Suprapubic skin (tissue), 4 donors: ENCODE measurements around the gene EME1. TPM values are rescaled to one million over a fixed set of nuclear protein-coding genes. Genes with fewer than 3 reads are reported as not detected.
"Not testable (repeated sequence)": the region's sequence is repeated elsewhere in the genome, so short reads cannot be mapped to it uniquely, and the experiment has no call there.

Experiments
- DNase-seq, 2 donors: peaks; one replicate each; pipeline ENCODE4 v3.0.0-alpha.2; 2019; ENCODE audit warnings: low spot score in 2 of 2
- H3K27ac ChIP-seq: fragments of 200-600 bp; sonication (generic); one replicate; pipeline ENCODE4 v1.5.1; 2019
- H3K27me3 ChIP-seq: fragments of 200-600 bp; sonication (generic); one replicate; pipeline ENCODE4 v1.5.1; 2019
- H3K36me3 ChIP-seq: fragments of 200-600 bp; sonication (generic); one replicate; pipeline ENCODE4 v1.5.1; 2019
- H3K4me1 ChIP-seq: fragments of 200-600 bp; sonication (generic); one replicate; pipeline ENCODE4 v1.5.1; 2019
- H3K4me3 ChIP-seq: fragments of 200-600 bp; sonication (generic); one replicate; pipeline ENCODE4 v1.5.1; 2019; ENCODE audit warnings: mild to moderate bottlenecking
- H3K9me3 ChIP-seq: fragments of 200-600 bp; sonication (generic); one replicate; pipeline ENCODE4 v1.5.1; 2019
- EP300 ChIP-seq: sonication (generic); formaldehyde crosslinking; IDR thresholded peaks from one replicate; pipeline ENCODE4 v1.6.1; 2017; ENCODE audit warnings: antibody characterized with exemption
- POLR2A ChIP-seq, 2 donors: fragments of 450-650 bp; IDR thresholded peaks; one replicate each; pipeline ENCODE4 v1.6.1; 2017; ENCODE audit warnings: antibody characterized with exemption in 2 of 2, mild to moderate bottlenecking in 2 of 2, moderate library complexity in 2 of 2
- POLR2AphosphoS5 ChIP-seq, 3 donors: sonication (generic); formaldehyde crosslinking; IDR thresholded peaks; one replicate each; pipeline ENCODE4 v1.6.1; 2017; ENCODE audit warnings: antibody characterized with exemption in 3 of 3
- WGBS: methylation state at CpG from one replicate; pipeline ENCODE4 v1.1.5; 2018; 5-methylcytosine and 5-hydroxymethylcytosine counted together
- total RNA-seq, 4 donors: library from RNA; depleted of rRNA; stranded (reverse); fragments of >200 nt; gene quantifications; one replicate each; pipeline ENCODE4 v1.1.0, GENCODE V29; 2016
- TF ChIP-seq, protein P1 (sequence below), 2 donors: fragments of 200-600 bp in 1 of 2; fragments of 450-650 bp in 1 of 2; sonication (generic) in 1 of 2; IDR thresholded peaks; one replicate each; pipeline ENCODE4 v1.5.1; 2016 to 2019; ENCODE audit warnings: antibody characterized with exemption in 2 of 2, mild to moderate bottlenecking in 1 of 2, moderate library complexity in 1 of 2

EME1 gene
- total RNA-seq, 4 donors from 2014 or later: 0.39 to 2.5 (median 0.98) TPM

DNA sequence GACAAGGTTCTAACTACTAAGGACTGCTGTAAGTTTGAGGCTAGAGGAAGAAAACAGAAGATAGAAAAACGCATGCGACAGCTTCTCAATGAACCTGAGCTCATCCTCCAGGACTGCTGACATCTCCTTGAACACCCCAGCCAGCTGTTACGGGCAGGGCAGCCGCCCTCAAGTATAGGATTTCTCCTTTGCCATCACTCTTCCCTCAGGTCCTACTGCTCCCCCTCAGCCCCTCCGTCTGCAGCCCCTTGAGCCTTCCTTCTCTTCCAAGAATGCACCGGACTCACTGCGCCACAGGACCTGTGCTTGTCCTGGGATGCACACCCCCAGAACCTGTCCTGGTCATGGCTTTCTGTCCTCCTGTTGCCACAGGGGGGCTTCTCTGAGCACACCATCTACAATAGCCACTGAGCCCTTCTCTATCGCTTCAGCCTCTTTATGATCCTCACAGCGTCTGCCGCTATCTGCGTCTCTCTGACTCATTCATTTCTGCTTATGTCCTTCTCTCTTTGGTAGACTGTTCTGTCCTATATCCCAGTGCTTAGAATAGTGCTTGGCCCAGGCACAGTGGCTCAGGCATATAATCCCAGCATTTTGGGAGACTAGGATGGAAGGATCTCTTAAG is 42.8 kb upstream of the EME1 start:
- TF ChIP-seq EP300: no peak
- no peak for TF ChIP-seq POLR2A (IDR thresholded peaks at IDR 0.05)
- TF ChIP-seq, protein P1, sequence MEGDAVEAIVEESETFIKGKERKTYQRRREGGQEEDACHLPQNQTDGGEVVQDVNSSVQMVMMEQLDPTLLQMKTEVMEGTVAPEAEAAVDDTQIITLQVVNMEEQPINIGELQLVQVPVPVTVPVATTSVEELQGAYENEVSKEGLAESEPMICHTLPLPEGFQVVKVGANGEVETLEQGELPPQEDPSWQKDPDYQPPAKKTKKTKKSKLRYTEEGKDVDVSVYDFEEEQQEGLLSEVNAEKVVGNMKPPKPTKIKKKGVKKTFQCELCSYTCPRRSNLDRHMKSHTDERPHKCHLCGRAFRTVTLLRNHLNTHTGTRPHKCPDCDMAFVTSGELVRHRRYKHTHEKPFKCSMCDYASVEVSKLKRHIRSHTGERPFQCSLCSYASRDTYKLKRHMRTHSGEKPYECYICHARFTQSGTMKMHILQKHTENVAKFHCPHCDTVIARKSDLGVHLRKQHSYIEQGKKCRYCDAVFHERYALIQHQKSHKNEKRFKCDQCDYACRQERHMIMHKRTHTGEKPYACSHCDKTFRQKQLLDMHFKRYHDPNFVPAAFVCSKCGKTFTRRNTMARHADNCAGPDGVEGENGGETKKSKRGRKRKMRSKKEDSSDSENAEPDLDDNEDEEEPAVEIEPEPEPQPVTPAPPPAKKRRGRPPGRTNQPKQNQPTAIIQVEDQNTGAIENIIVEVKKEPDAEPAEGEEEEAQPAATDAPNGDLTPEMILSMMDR (IDR thresholded peaks at IDR 0.05): no peak
- no peak for TF ChIP-seq POLR2AphosphoS5 (IDR thresholded peaks at IDR 0.05)
- Histone ChIP-seq H3K9me3 (no peaks in the 10 kb centered on the region), H3K27me3 (peaks cover 2% of the 10 kb centered on the region), H3K4me1 (no peaks in the 10 kb centered on the region), H3K27ac (no peak overlapping the region), H3K4me3 (no peak overlapping the region), H3K36me3 (no peaks in the 10 kb centered on the region)
- 90% methylated on average over 11 of the region's 11 CpGs for WGBS
- no peak for DNase-seq

DNA sequence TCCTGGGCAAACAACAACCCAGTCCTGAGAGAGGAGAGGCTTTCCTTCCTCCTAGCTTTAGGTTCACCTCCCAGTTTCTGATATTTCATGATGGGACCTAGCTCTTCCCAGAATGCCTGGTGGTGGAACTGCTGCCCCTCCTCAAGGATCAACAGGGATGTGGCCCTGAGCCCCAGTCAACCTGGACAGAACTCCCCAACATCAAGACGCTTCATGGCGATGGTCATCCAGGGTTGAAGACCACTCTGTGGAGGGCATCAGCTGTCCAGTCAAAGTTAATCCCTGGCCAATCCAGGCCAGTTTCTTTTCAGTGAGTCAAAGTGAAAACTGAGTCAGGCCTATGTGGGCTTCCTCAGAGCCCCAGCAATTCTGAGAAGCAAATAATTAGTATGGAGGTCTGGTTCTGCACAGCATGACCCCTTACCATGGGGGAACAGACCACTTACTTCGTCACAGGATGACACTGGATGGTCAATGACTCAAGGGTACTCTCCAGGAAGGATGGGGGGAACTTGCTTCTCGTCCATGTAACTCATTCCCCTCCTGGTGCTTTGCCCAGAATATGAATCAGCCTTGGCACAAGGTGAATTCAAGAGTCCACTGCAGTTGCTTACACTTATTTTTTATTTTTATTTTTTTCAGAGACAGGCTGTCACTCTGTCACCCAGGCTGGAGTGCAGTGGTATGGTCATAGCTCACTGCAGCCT is 41.8 kb upstream of the EME1 start:
- 63% methylated on average over 2 of the region's 4 CpGs for WGBS

DNA sequence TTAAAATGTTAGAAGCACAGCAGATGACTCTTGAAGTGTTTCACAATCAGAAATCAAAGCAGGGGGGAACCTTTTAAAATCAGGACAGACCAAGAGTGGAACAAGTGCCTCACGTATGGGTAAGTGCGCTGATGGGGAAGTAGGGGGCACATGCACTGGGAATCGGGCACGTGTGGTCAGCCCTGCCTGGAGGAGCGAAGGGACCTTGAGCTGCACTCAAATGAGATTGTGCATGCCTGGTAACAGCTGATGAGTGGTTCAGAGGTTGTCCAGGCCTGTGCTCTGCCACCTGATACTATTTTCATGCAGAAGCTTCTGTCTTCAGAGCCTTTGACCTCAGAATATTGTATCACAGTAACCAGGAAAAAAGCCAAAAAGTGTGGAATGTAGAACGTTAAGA is 40.8 kb upstream of the EME1 start:
- TF ChIP-seq, protein P1 (IDR thresholded peaks at IDR 0.05): no peak
- TF ChIP-seq EP300 (no peak), POLR2AphosphoS5 (IDR thresholded peaks at IDR 0.05) (no peak), POLR2A (IDR thresholded peaks at IDR 0.05) (no peak)
- H3K9me3 ChIP-seq: no peaks in the 10 kb centered on the region
- no peak overlapping the region for H3K4me3 ChIP-seq
- H3K4me1 ChIP-seq: no peaks in the 10 kb centered on the region
- H3K36me3 ChIP-seq: no peaks in the 10 kb centered on the region
- DNase-seq: no peak
- WGBS: 66% methylated on average over 6 of the region's 6 CpGs
- H3K27ac ChIP-seq: no peak overlapping the region
- peaks cover 3% of the 10 kb centered on the region for H3K27me3 ChIP-seq

More for the DNA sequence above, 41.8 kb upstream of the EME1 start:
- DNase-seq: no peak
- no peaks in the 10 kb centered on the region for H3K36me3 ChIP-seq
- H3K27me3 ChIP-seq: peaks cover 3% of the 10 kb centered on the region
- no peaks in the 10 kb centered on the region for H3K4me1 ChIP-seq
- H3K27ac ChIP-seq: no peak overlapping the region
- H3K4me3 ChIP-seq: no peak overlapping the region
- H3K9me3 ChIP-seq: no peaks in the 10 kb centered on the region
- TF ChIP-seq POLR2AphosphoS5 (IDR thresholded peaks at IDR 0.05): no peak
- TF ChIP-seq, protein P1 (IDR thresholded peaks at IDR 0.05): no peak

DNA sequence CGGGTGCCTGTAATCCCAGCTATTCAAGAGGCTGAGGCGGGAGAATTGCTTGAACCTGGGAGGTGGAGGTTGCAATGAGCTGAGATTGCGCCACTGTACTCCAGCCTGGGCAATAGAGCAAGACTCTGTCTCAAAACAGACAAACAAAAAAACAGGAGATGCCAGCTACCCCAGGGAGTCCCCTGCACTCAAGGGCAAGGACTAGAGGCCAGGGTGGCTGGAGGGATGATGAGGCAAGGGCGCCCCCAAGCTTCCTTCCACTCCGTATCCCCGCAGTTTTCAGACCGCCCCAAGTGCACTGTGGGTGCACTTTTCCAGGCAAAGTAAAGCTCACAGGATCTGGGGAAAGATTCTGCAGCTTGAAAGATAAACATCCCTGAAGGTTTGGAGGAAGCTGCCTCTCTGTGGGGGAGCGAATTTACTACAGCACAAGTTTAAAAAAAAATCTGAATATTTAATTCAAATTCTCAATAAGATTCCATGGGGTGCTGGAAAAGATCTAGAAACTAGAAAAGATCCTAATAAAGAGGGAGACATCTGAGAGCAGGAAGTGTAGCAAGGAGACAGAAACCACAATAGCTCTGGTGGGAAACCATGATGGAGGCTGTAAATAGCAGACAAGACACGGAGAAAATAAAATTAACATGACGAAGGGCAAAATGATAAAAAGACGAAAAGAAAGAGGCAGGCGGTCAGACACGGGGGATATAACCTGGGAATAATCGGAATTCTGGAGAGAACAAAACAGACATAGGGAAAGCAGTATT is 39.6 kb upstream of the EME1 start:
- H3K27ac ChIP-seq, H3K4me1 ChIP-seq, H3K9me3 ChIP-seq, H3K27me3 ChIP-seq, DNase-seq, H3K4me3 ChIP-seq, H3K36me3 ChIP-seq: not testable (repeated sequence)
- WGBS: 69% methylated on average over 14 of the region's 14 CpGs

DNA sequence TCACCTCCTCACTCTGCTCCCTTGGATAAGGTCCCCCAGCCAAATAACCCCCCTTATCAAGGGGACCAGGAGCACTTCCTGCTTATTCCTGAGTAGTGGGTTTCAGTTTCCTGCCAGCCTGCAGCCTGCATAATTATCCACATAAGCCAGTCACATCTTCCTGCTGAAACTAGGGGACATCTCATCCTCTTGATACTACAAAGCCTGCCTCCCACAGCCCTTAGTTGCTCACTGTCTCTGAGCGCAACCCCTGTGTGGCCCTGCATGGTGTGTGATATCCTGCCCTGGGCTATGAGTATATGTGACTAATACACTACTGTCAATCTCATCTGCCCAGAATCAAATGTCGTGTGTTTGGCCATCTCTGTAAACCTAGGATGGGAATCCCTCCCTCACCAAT is 35.1 kb upstream of the EME1 start:
- H3K36me3 ChIP-seq: no peaks in the 10 kb centered on the region
- DNase-seq: peak in 1 of 2 donors; percentile 18
- no peaks in the 10 kb centered on the region for H3K9me3 ChIP-seq
- no peak overlapping the region for H3K27ac ChIP-seq
- H3K4me1 ChIP-seq: no peaks in the 10 kb centered on the region
- H3K4me3 ChIP-seq: no peak overlapping the region
- peaks cover 3% of the 10 kb centered on the region for H3K27me3 ChIP-seq
- WGBS: 90% methylated on average over 2 of the region's 2 CpGs
- no peak for TF ChIP-seq POLR2AphosphoS5 (IDR thresholded peaks at IDR 0.05)
- TF ChIP-seq, protein P1 (IDR thresholded peaks at IDR 0.05): no peak
